Colon (tissue), 2 donors: Measurements from ENCODE around the gene GTPBP4.

ENCODE experiments used
- FAIRE-seq: peaks from 2 replicates; lab custom pipeline; 2012; peaks lifted over from hg19 to GRCh38; lab: Jason Lieb, UNC
- donor health status: control.
- donor health status: control.

The GTPBP4 gene

GRCh38 chr10:966466-967235 lies 21.6 kb upstream of the GTPBP4 start:
- FAIRE-seq = no peak

- FAIRE-seq = no peak
Observed at GRCh38 chr10:968546-969199, 19.6 kb upstream of the GTPBP4 start.

- no peak for FAIRE-seq
Observed at GRCh38 chr10:969473-970150, 18.6 kb upstream of the GTPBP4 start.

GRCh38 chr10:970311-971149 lies 17.7 kb upstream of the GTPBP4 start:
- FAIRE-seq = no peak

GRCh38 chr10:971150-971542 lies 17.1 kb upstream of the GTPBP4 start:
- no peak for FAIRE-seq

- FAIRE-seq = no peak
Observed at GRCh38 chr10:971613-972012, 16.6 kb upstream of the GTPBP4 start.

GRCh38 chr10:972763-973162 lies 15.5 kb upstream of the GTPBP4 start:
- FAIRE-seq = no peak

- FAIRE-seq = no peak
Observed at GRCh38 chr10:974038-974784, 14.0 kb upstream of the GTPBP4 start.

- no peak for FAIRE-seq
Observed at GRCh38 chr10:974785-975074, 13.5 kb upstream of the GTPBP4 start.

- no peak for FAIRE-seq
Observed at GRCh38 chr10:976316-976715, 11.9 kb upstream of the GTPBP4 start.

- FAIRE-seq = no peak
Observed at GRCh38 chr10:978826-979421, 9.3 kb upstream of the GTPBP4 start.

GRCh38 chr10:980468-981093 lies 7.7 kb upstream of the GTPBP4 start:
- FAIRE-seq = no peak

GRCh38 chr10:983401-983800 lies 4.8 kb upstream of the GTPBP4 start:
- no peak for FAIRE-seq

GRCh38 chr10:983971-984655 lies 4.1 kb upstream of the GTPBP4 start:
- FAIRE-seq = no peak

- FAIRE-seq = no peak
Observed at GRCh38 chr10:985361-985760, 2.9 kb upstream of the GTPBP4 start.

GRCh38 chr10:986137-986825 lies 2.0 kb upstream of the GTPBP4 start:
- FAIRE-seq = no peak

GRCh38 chr10:986881-987619 lies 1.2 kb upstream of the GTPBP4 start:
- no peak for FAIRE-seq

- no peak for FAIRE-seq
Observed at GRCh38 chr10:987620-987869, 689 bp upstream of the GTPBP4 start.
